Measurements from ENCODE around the gene ITGA2.

The ITGA2 gene

GRCh38 chr5:53133020-53133419 lies 143.9 kb downstream of the ITGA2 start:
- no peaks in the 10 kb centered on the region for H3K36me3 ChIP-seq (ENCODE audit: control insufficient read depth, insufficient read depth, low read length)
- no peak overlapping the region for H3K9ac ChIP-seq
- no peaks in the 10 kb centered on the region for H3K79me2 ChIP-seq
- TF ChIP-seq CTCF (IDR thresholded peaks at IDR 0.05) = no peak
- no peaks in the 10 kb centered on the region for H3K4me1 ChIP-seq
- H3K27ac ChIP-seq = no peak overlapping the region
- H3K4me3 ChIP-seq (ENCODE audit: low read depth, low read length) = no peak overlapping the region
- H3K4me2 ChIP-seq (ENCODE audit: low read length) = no peak overlapping the region
- H3K9me3 ChIP-seq (ENCODE audit: control insufficient read depth, low read length) = no peaks in the 10 kb centered on the region
- no peaks in the 10 kb centered on the region for H3K27me3 ChIP-seq (ENCODE audit: control insufficient read depth, insufficient read depth, low read length)
- no peak overlapping the region for H2AFZ ChIP-seq

Data from parathyroid adenoma (tissue), 2 donors.